SK-N-SH (cell line): ENCODE measurements around the gene EPOP. TPM values are rescaled to one million over a fixed set of nuclear protein-coding genes. Genes with fewer than 3 reads are reported as not detected.

Source experiments
- CTCF ChIA-PET: fragments of 300-600, 350-600 bp; formaldehyde crosslinking; extraction: SDS; loops from one replicate; lab custom pipeline; 2021; lab: Yijun Ruan, JAX
- POLR2A ChIA-PET: fragments of 350-600 bp; sonication (Branson Sonifier 250); formaldehyde crosslinking; extraction: SDS; loops from one replicate; lab custom pipeline; 2020; ENCODE audit warnings: antibody characterized with exemption, inconsistent platforms; lab: Yijun Ruan, JAX
- DNase-seq: peaks from one replicate; pipeline ENCODE4 v3.0.0; 2012
- H2AFZ ChIP-seq: fragments of 200-600 bp; sonication (generic); 2 replicates; pipeline ENCODE4 v1.8.1; 2016; ENCODE audit warnings: antibody characterized with exemption, mild to moderate bottlenecking, low read depth
- H3F3A ChIP-seq: fragments of 200-600 bp; sonication (generic); replicated peaks from 2 replicates; pipeline ENCODE3; 2016; ENCODE audit warnings: antibody characterized with exemption, mild to moderate bottlenecking; ENCODE audit not compliant: insufficient read depth
- H3K27ac ChIP-seq, 2 experiments: fragments of 200-500 bp in 1 of 2; fragments of 200-600 bp in 1 of 2; sonication (Bioruptor generic) in 1 of 2; sonication (generic), shearing (Covaris generic) in 1 of 2; 2 replicates each; pipeline versions ENCODE4 v1.5.1 to v1.6.1; 2014 to 2016; ENCODE audit warnings: low read depth in 2 of 2, inconsistent platforms in 1 of 2, low read length in 1 of 2, mild to moderate bottlenecking in 1 of 2, mixed read lengths in 1 of 2
- H3K27me3 ChIP-seq: fragments of 200-600 bp; sonication (generic), shearing (Covaris generic); 2 replicates; pipeline ENCODE4 v1.6.1; 2016; ENCODE audit warnings: mixed run types; ENCODE audit not compliant: insufficient read depth
- H3K36me3 ChIP-seq, 2 experiments: fragments of 200-500 bp in 1 of 2; fragments of 200-600 bp in 1 of 2; sonication (Bioruptor generic) in 1 of 2; sonication (generic) in 1 of 2; replicated peaks in 1 of 2; 2 replicates each; pipeline versions ENCODE3 to v1.5.1; 2014 to 2016; ENCODE audit warnings: low read length in 1 of 2, mild to moderate bottlenecking in 1 of 2; ENCODE audit not compliant: insufficient read depth in 2 of 2, control insufficient read depth in 1 of 2
- H3K4me1 ChIP-seq, 2 experiments: fragments of 200-500 bp in 1 of 2; fragments of 200-600 bp in 1 of 2; sonication (Bioruptor generic) in 1 of 2; sonication (generic), shearing (Covaris generic) in 1 of 2; 2 replicates each; pipeline versions ENCODE4 v1.5.1 to v1.6.1; 2014 to 2016; ENCODE audit warnings: low read depth in 1 of 2, low read length in 1 of 2, mixed run types in 1 of 2; ENCODE audit not compliant: insufficient read depth in 2 of 2, control insufficient read depth in 1 of 2
- H3K4me2 ChIP-seq: fragments of 200-600 bp; sonication (generic), shearing (Covaris generic); 2 replicates; pipeline ENCODE4 v1.6.1; 2017; ENCODE audit warnings: mixed run types
- H3K4me3 ChIP-seq, 2 experiments: fragments of 200-500 bp in 1 of 2; fragments of 200-600 bp in 1 of 2; sonication (Bioruptor generic) in 1 of 2; sonication (generic), shearing (Covaris generic) in 1 of 2; 2 replicates each; pipeline versions ENCODE4 v1.5.1 to v1.8.1; 2014 to 2016; ENCODE audit warnings: low read depth in 2 of 2, inconsistent platforms in 1 of 2, low read length in 1 of 2, mild to moderate bottlenecking in 1 of 2, mixed read lengths in 1 of 2, moderate library complexity in 1 of 2
- H3K79me2 ChIP-seq: fragments of 200-600 bp; sonication (generic); 2 replicates; pipeline ENCODE4 v1.8.1; 2017; ENCODE audit warnings: mild to moderate bottlenecking; ENCODE audit not compliant: insufficient read depth
- H3K9ac ChIP-seq: fragments of 200-600 bp; sonication (generic); 2 replicates; pipeline ENCODE4 v1.6.1; 2017; ENCODE audit warnings: mixed run types
- H3K9me2 ChIP-seq: fragments of 200-600 bp; sonication (generic); 2 replicates; pipeline ENCODE4 v1.6.1; 2017; ENCODE audit warnings: mixed run types
- H3K9me3 ChIP-seq: fragments of 200-600 bp; sonication (generic); 2 replicates; pipeline ENCODE4 v1.6.1; 2017; ENCODE audit warnings: mixed run types, mild to moderate bottlenecking, moderate library complexity
- H4K20me1 ChIP-seq: fragments of 200-600 bp; sonication (generic); 2 replicates; pipeline ENCODE4 v1.6.1; 2017; ENCODE audit warnings: mild to moderate bottlenecking, mixed run types; ENCODE audit not compliant: insufficient read depth
- CHD2 ChIP-seq: fragments of 150-350 bp; IDR thresholded peaks from 2 replicates; pipeline ENCODE4 v1.6.1; 2018; ENCODE audit warnings: low read length; ENCODE audit not compliant: partially characterized antibody
- EP300 ChIP-seq, 2 experiments: IDR thresholded peaks; 2 replicates each; pipeline versions ENCODE4 v1.4.0 to v1.6.1; 2012; ENCODE audit warnings: borderline replicate concordance in 1 of 2, low read depth in 1 of 2, low read length in 1 of 2
- FOSL2 ChIP-seq: IDR thresholded peaks from 2 replicates; pipeline ENCODE4 v1.4.0; 2012; ENCODE audit warnings: low read depth, mild to moderate bottlenecking, moderate library complexity, borderline replicate concordance
- FOXJ3 ChIP-seq: sonication (generic); formaldehyde crosslinking; IDR thresholded peaks from 2 replicates; pipeline ENCODE4 v1.5.1; 2020; ENCODE audit warnings: mild to moderate bottlenecking, missing genetic modification reagents
- JUND ChIP-seq: IDR thresholded peaks from 2 replicates; pipeline ENCODE4 v1.4.0; 2012
- NRF1 ChIP-seq: IDR thresholded peaks from 2 replicates; pipeline ENCODE4 v1.6.1; 2012; ENCODE audit warnings: low read depth, mild to moderate bottlenecking, low read length
- POLR2AphosphoS5 ChIP-seq: IDR thresholded peaks from 2 replicates; pipeline ENCODE4 v1.6.1; 2012; ENCODE audit warnings: low read depth, low read length
- RAD21 ChIP-seq: IDR thresholded peaks from 2 replicates; pipeline ENCODE4 v1.6.1; 2012; ENCODE audit warnings: mild to moderate bottlenecking, low read length
- RFX5 ChIP-seq: IDR thresholded peaks from 2 replicates; pipeline ENCODE4 v1.6.1; 2012; ENCODE audit warnings: mild to moderate bottlenecking, improper control_type of control experiment, low read length
- TCF12 ChIP-seq: IDR thresholded peaks from 2 replicates; pipeline ENCODE4 v1.4.0; 2012
- YY1 ChIP-seq: IDR thresholded peaks from 2 replicates; pipeline ENCODE4 v1.4.0; 2012; ENCODE audit warnings: low read depth, mild to moderate bottlenecking
- WGBS: methylation state at CpG from one replicate; pipeline ENCODE4 v1.1.6; 2017; ENCODE audit warnings: low lambda C conversion rate; 5-methylcytosine and 5-hydroxymethylcytosine counted together
- polyA plus RNA-seq, 3 experiments: library from polyadenylated mRNA; depleted of rRNA; stranded (reverse); fragments of >200 nt; gene quantifications; 2 replicates each; pipeline ENCODE4 v1.2.3, GENCODE V29; 2012
- TF ChIP-seq, protein P1 (sequence below): fragments of 150-350 bp; IDR thresholded peaks from 2 replicates; pipeline ENCODE4 v1.6.1; 2017; ENCODE audit warnings: antibody characterized with exemption, low read length, low read depth, borderline replicate concordance
- TF ChIP-seq, protein P2 (sequence below): IDR thresholded peaks from 2 replicates; pipeline ENCODE4; 2012

The EPOP gene
- polyA plus RNA-seq, 1 of the 3 experiments (the other 2 are of a cell fraction), result 3.1 TPM

DNA sequence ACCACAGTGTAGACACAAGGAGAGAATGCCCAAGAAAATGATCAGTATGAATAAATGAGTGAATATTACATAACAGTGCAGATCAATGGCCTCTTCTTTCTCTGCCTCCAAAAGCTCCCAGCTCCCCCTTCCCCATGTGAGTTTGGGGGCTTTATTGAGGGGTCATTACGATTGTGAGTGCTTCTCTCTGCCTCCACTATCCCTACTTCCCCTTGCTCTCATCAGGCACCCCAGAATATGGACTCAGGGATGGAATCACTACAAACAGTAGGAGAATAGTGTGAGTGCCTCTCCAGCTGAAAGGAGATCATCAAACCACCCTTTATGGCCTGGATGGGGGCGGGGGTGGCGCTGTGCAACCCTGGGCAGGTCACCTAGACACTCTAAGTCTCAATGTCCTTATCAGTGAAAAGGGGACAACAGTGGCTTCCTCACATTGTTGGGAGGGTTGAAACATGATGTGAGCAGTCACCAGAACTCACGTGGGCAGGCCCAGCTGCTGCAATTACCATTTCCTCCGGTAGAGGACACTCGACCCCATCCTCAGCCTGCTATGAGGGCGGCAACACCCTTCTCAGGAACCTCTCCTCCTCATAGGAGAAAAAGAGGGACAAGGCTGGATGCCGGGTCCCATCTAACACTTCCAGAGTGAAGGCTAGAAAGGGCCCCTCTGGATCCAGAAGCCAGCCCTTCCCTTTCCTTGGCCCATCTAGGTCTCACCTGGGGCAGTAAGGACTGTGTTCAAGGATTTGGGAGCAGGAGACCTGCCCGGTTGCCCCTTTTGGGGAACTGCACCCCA, 2.1 kb upstream of the EPOP start (continued):
- no peak; the same call in 1 of the 2 replicates for TF ChIP-seq POLR2AphosphoS5
- peak; percentile 55; the same call in 1 of the 2 replicates for TF ChIP-seq RFX5
- TF ChIP-seq JUND, result no peak
- TF ChIP-seq, protein P1, sequence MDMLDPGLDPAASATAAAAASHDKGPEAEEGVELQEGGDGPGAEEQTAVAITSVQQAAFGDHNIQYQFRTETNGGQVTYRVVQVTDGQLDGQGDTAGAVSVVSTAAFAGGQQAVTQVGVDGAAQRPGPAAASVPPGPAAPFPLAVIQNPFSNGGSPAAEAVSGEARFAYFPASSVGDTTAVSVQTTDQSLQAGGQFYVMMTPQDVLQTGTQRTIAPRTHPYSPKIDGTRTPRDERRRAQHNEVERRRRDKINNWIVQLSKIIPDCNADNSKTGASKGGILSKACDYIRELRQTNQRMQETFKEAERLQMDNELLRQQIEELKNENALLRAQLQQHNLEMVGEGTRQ, result no peak
- no peak for TF ChIP-seq NRF1
- no peak for TF ChIP-seq EP300 (IDR thresholded peaks at IDR 0.05; ENCODE audit: borderline replicate concordance in 1 of 2, low read depth in 1 of 2, low read length in 1 of 2)
- TF ChIP-seq YY1, result no peak
- TF ChIP-seq, protein P2, sequence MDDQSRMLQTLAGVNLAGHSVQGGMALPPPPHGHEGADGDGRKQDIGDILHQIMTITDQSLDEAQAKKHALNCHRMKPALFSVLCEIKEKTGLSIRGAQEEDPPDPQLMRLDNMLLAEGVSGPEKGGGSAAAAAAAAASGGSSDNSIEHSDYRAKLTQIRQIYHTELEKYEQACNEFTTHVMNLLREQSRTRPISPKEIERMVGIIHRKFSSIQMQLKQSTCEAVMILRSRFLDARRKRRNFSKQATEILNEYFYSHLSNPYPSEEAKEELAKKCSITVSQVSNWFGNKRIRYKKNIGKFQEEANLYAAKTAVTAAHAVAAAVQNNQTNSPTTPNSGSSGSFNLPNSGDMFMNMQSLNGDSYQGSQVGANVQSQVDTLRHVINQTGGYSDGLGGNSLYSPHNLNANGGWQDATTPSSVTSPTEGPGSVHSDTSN, result no peak
- TF ChIP-seq FOXJ3 (CRISPR knock-in tag), result no peak
- TF ChIP-seq RAD21, result peak; percentile 96
- no peak for TF ChIP-seq FOSL2

DNA sequence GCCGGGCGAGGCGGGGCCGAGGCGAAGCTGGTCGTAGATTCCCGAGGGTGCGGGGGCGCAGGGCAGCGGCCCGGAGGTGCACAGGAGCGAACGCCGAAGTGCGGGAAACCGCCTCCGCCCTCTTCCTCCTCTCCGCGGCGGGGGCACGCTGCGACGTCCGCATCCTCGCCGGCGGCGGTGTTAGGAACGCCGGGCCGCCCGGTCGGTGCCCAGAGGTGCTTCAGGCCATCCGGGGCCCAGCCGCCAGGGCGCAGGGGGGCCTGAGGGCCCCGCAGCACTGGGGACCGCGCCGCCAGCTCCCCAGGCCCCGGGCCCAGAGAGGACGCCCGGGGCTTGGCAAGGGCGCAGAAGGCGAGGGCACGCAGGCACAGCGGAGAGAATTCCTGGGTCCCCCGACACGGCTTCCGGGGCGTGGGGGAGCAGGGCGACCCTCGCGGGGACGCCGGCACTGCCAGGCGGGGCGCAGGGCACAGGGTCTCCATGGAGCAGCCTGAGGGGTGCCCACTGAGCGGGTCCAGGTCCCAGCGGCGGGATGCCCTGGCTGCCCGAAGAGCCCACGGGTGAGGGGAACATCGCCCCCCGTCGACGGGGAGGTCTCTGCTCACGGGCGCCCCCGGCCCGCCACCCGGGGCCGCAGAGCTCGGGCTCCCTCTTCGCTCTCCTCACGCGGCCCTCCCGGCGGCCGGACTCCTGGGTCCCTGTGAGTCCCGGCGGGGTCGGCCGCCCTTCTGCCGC, 576 bp downstream of the EPOP start:
- TF ChIP-seq CHD2 (peak; percentile 6), TCF12 (no peak)
- Histone ChIP-seq H3K4me3 (peak overlapping the region; percentile 71 to 77), H3K9me2 (no peaks in the 10 kb centered on the region), H3K27ac (peak overlapping the region in 1 of 2 experiments; percentile 64; a peak in 2 of 4 replicates), H3K79me2 (no peaks in the 10 kb centered on the region), H3K4me2 (peak overlapping the region; percentile 97), H2AFZ (peak overlapping the region; percentile 78; the same call in 1 of the 2 replicates), H3K4me1 (peaks cover 0 to 19% of the 10 kb centered on the region in 2 experiments; a peak in 1 of 4 replicates), H3K9me3 (no peaks in the 10 kb centered on the region), H4K20me1 (no peaks in the 10 kb centered on the region), H3F3A (peaks cover 8% of the 10 kb centered on the region), H3K36me3 (no peaks in the 10 kb centered on the region), H3K27me3 (no peaks in the 10 kb centered on the region), H3K9ac (peak overlapping the region; percentile 76)
- ChIA-PET POLR2A (interaction anchor here (1.2 kb wide), 1 partner anchor 51 kb away, joined by 3 read pairs; no protein-coding TSS in a partner anchor), CTCF (interaction anchor here (0.7 to 6.7 kb wide), 17 partner anchors 10 to 182 kb away, joined by 3 to 93 read pairs (median 3); partner anchors contain the start of gene CISD3)
- 0% methylated on average over 8 of the region's 85 CpGs for WGBS
- DNase-seq, result peak; percentile 81
